Measurements from ENCODE around the gene SRL. TPM values are rescaled to one million over a fixed set of nuclear protein-coding genes. Genes with fewer than 3 reads are reported as not detected.
A peak's percentile ranks its signal among the peaks of the same experiment; 100 is the strongest.
"Not testable (repeated sequence)": the region's sequence is repeated elsewhere in the genome, so short reads cannot be mapped to it uniquely, and the experiment has no call there.

The SRL gene
- total RNA-seq, 1 experiment from 2014 or later: 0.11 TPM

DNA sequence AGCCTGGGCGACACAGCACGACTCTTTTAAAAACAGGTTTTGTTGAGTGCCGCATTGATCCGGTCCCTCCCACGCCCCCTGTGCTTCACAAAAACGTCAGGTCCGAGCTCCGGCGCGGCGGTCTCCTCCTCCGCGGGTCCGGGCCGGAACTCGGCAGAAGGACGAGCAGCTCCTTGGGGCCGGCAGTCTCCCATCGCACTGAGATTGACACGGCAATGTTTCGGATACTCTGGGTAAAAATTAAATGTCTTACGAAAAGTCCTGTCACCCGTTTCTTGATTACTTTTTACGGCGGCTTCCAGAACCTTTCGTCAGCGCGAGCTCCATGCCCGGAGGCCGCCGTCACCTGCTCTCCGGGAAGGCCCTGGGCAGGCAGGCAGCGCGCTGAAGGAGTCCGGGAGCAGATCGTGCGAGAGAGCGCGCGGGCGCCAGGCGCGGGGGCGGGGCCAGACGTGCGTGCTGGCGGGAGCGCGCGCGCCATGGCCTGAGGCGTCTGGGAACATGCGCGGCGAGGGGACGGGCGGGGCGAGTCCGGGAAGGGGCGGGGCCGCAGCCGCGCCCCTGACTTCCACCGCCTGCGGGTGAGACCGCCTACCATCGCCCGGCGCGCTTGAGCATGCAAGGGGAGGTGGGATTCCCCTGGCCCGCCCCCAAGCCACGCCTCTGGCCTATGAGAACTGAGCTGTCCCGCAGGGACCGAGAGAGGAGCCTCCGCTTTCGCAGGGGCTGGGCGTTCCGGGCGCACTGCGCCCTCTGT lies 11.7 kb upstream of the SRL start (continued):
- TF ChIP-seq GRHL2 (CRISPR knock-in tag; IDR thresholded peaks at IDR 0.05; ENCODE audit: insufficient replicate concordance, severe bottlenecking) (no peak), RELA (CRISPR knock-in tag; IDR thresholded peaks at IDR 0.05; ENCODE audit: borderline replicate concordance) (peak; percentile 78; the same call in 1 of the 2 replicates), ZBTB43 (CRISPR knock-in tag; IDR thresholded peaks at IDR 0.05) (no peak), RORB (CRISPR knock-in tag; IDR thresholded peaks at IDR 0.05) (no peak)
- TF ChIP-seq, protein P1, sequence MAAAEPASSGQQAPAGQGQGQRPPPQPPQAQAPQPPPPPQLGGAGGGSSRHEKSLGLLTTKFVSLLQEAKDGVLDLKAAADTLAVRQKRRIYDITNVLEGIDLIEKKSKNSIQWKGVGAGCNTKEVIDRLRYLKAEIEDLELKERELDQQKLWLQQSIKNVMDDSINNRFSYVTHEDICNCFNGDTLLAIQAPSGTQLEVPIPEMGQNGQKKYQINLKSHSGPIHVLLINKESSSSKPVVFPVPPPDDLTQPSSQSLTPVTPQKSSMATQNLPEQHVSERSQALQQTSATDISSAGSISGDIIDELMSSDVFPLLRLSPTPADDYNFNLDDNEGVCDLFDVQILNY (CRISPR knock-in tag; IDR thresholded peaks at IDR 0.05): peak; percentile 93
- TF ChIP-seq, protein P2, sequence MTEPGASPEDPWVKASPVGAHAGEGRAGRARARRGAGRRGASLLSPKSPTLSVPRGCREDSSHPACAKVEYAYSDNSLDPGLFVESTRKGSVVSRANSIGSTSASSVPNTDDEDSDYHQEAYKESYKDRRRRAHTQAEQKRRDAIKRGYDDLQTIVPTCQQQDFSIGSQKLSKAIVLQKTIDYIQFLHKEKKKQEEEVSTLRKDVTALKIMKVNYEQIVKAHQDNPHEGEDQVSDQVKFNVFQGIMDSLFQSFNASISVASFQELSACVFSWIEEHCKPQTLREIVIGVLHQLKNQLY (CRISPR knock-in tag; IDR thresholded peaks at IDR 0.05): no peak
- TF ChIP-seq, protein P3, sequence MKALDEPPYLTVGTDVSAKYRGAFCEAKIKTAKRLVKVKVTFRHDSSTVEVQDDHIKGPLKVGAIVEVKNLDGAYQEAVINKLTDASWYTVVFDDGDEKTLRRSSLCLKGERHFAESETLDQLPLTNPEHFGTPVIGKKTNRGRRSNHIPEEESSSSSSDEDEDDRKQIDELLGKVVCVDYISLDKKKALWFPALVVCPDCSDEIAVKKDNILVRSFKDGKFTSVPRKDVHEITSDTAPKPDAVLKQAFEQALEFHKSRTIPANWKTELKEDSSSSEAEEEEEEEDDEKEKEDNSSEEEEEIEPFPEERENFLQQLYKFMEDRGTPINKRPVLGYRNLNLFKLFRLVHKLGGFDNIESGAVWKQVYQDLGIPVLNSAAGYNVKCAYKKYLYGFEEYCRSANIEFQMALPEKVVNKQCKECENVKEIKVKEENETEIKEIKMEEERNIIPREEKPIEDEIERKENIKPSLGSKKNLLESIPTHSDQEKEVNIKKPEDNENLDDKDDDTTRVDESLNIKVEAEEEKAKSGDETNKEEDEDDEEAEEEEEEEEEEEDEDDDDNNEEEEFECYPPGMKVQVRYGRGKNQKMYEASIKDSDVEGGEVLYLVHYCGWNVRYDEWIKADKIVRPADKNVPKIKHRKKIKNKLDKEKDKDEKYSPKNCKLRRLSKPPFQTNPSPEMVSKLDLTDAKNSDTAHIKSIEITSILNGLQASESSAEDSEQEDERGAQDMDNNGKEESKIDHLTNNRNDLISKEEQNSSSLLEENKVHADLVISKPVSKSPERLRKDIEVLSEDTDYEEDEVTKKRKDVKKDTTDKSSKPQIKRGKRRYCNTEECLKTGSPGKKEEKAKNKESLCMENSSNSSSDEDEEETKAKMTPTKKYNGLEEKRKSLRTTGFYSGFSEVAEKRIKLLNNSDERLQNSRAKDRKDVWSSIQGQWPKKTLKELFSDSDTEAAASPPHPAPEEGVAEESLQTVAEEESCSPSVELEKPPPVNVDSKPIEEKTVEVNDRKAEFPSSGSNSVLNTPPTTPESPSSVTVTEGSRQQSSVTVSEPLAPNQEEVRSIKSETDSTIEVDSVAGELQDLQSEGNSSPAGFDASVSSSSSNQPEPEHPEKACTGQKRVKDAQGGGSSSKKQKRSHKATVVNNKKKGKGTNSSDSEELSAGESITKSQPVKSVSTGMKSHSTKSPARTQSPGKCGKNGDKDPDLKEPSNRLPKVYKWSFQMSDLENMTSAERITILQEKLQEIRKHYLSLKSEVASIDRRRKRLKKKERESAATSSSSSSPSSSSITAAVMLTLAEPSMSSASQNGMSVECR (CRISPR knock-in tag; IDR thresholded peaks at IDR 0.05; ENCODE audit: borderline replicate concordance): peak; percentile 27; the same call in 1 of the 2 replicates

GRCh38 chr16:4253012-4253393 lies 11.1 kb upstream of the SRL start:
- TF ChIP-seq ZNF121 (CRISPR knock-in tag; IDR thresholded peaks at IDR 0.05) (peak; percentile 99; the same call in 1 of the 2 replicates), GTF2I (CRISPR knock-in tag; conservative IDR thresholded peaks at IDR 0.05) (peak; percentile 98)
- not testable (repeated sequence) for H3K4me1 Mint-ChIP-seq; H3K9me3 Mint-ChIP-seq; H3K36me3 Mint-ChIP-seq; DNase-seq (ENCODE audit: low spot score); ATAC-seq; H3K27me3 Mint-ChIP-seq (ENCODE audit: low read depth)
- Mint-ChIP-seq H3K27ac (peak overlapping the region; percentile 96), H3K4me3 (peak overlapping the region; percentile 87)
- POLR2A ChIA-PET: interaction anchor here (0.6 to 2.1 kb wide), 11 partner anchors 11 to 138 kb away, joined by 3 to 22 read pairs (median 5); partner anchors contain the start of genes SRL and TFAP4
- CTCF ChIA-PET: interaction anchor here (1.0 to 2.8 kb wide), 53 partner anchors 9 to 562 kb away, joined by 3 to 70 read pairs (median 10); partner anchors contain the start of genes ADCY9, CREBBP, GLIS2 and PAM16

DNA sequence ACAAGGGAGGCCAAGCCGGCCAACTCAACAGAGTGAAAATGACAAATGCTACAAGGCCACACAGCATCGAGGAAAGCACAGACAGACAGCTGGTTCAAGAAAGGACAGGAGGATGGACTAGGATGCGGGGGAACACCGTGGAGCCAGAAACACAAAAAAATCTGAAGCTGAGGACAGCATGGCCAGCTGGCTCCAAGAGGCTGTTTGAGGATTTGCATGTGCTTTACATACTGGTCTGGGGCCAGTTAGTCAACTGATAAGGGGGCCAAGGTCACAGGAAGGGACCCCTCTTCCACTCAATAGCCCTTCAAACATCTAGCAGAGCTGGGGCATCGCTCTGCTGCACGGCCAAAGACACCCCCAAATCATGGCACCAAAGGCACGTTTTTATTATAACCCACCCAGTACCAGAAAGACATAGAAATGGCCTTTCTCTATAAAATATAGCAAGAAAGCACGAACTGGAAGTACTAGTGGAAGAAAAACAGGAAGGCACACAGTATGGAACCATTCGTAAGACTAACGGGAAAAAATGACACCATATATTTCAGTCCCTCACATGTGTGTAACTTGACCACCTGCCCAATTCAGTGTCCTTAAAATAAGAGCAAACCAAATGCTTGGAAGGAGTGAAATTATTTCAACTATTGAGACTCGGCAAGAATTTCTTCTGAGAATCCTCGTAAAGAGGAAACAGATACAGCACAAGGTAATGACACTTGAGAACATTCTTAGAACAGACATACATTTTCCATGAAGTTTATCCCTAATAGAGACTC lies 7.8 kb upstream of the SRL start:
- ChIA-PET POLR2A (interaction anchor here (0.6 kb wide), 1 partner anchor 543 kb away, joined by 5 read pairs; no protein-coding TSS in a partner anchor), CTCF (interaction anchor here (0.8 to 1.1 kb wide), 4 partner anchors 10 to 267 kb away, joined by 3 read pairs; no protein-coding TSS in a partner anchor)
- H3K36me3 Mint-ChIP-seq: no peaks in the 10 kb centered on the region
- peaks cover 3% of the 10 kb centered on the region; the same call in 1 of the 2 replicates for H3K4me1 Mint-ChIP-seq
- ATAC-seq (no peak), DNase-seq (ENCODE audit: low spot score) (no peak)
- no peaks in the 10 kb centered on the region for H3K9me3 Mint-ChIP-seq
- peak overlapping the region; percentile 86; the same call in 1 of the 2 replicates for H3K27ac Mint-ChIP-seq
- no peaks in the 10 kb centered on the region; the same call in 1 of the 2 replicates for H3K27me3 Mint-ChIP-seq (ENCODE audit: low read depth)
- no peak overlapping the region for H3K4me3 Mint-ChIP-seq
- no peak for TF ChIP-seq USF1 (CRISPR knock-in tag; IDR thresholded peaks at IDR 0.05)
- TF ChIP-seq RELA (CRISPR knock-in tag; IDR thresholded peaks at IDR 0.05; ENCODE audit: borderline replicate concordance): no peak
- no peak for TF ChIP-seq NR3C1 (CRISPR knock-in tag; conservative IDR thresholded peaks at IDR 0.05; ENCODE audit: low read depth)
- TF ChIP-seq ZNF263 (CRISPR knock-in tag; IDR thresholded peaks at IDR 0.05; ENCODE audit: low read depth): no peak
- TF ChIP-seq CREB1 (CRISPR knock-in tag; IDR thresholded peaks at IDR 0.05): no peak
- TF ChIP-seq, protein P4, sequence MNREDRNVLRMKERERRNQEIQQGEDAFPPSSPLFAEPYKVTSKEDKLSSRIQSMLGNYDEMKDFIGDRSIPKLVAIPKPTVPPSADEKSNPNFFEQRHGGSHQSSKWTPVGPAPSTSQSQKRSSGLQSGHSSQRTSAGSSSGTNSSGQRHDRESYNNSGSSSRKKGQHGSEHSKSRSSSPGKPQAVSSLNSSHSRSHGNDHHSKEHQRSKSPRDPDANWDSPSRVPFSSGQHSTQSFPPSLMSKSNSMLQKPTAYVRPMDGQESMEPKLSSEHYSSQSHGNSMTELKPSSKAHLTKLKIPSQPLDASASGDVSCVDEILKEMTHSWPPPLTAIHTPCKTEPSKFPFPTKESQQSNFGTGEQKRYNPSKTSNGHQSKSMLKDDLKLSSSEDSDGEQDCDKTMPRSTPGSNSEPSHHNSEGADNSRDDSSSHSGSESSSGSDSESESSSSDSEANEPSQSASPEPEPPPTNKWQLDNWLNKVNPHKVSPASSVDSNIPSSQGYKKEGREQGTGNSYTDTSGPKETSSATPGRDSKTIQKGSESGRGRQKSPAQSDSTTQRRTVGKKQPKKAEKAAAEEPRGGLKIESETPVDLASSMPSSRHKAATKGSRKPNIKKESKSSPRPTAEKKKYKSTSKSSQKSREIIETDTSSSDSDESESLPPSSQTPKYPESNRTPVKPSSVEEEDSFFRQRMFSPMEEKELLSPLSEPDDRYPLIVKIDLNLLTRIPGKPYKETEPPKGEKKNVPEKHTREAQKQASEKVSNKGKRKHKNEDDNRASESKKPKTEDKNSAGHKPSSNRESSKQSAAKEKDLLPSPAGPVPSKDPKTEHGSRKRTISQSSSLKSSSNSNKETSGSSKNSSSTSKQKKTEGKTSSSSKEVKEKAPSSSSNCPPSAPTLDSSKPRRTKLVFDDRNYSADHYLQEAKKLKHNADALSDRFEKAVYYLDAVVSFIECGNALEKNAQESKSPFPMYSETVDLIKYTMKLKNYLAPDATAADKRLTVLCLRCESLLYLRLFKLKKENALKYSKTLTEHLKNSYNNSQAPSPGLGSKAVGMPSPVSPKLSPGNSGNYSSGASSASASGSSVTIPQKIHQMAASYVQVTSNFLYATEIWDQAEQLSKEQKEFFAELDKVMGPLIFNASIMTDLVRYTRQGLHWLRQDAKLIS (CRISPR knock-in tag; IDR thresholded peaks at IDR 0.05; ENCODE audit: borderline replicate concordance): no peak
